GM12864 (cell line): Measurements from ENCODE around the gene SHISA7.

Experiments used
- DNase-seq: peaks from one replicate; pipeline ENCODE4 v3.0.0-alpha.2; 2011; ENCODE audit warnings: low read depth
- H3K4me3 ChIP-seq: 2 replicates; pipeline ENCODE4 v1.5.1; 2011; ENCODE audit warnings: mild to moderate bottlenecking, low read depth, low read length, control low read depth
- CTCF ChIP-seq: IDR thresholded peaks from 2 replicates; pipeline ENCODE4 v1.5.1; 2011; ENCODE audit warnings: low read depth, mild to moderate bottlenecking, moderate library complexity, low read length, control low read depth, inconsistent platforms; ENCODE audit errors: missing control alignments

The SHISA7 gene

GRCh38 chr19:55384920-55385723 is 58.0 kb downstream of the SHISA7 start:
- peak overlapping the region; percentile 66 for H3K4me3 ChIP-seq
- no peak for TF ChIP-seq CTCF

GRCh38 chr19:55384131-55384919 is 58.8 kb downstream of the SHISA7 start, which contains the start of gene TMEM238:
TSS of gene TMEM238 (minus strand) at chr19:55384292. CDS start at chr19:55384259, 33 bp downstream.
- H3K4me3 ChIP-seq, result peak within 1 kb of the TSS; percentile 67
- no peak for DNase-seq
- no peak for TF ChIP-seq CTCF

More at GRCh38 chr19:55384920-55385723, 58.0 kb downstream of the SHISA7 start:
- peak; percentile 85 for DNase-seq

GRCh38 chr19:55383279-55384130 is 59.6 kb downstream of the SHISA7 start:
- no peak for DNase-seq
- TF ChIP-seq CTCF, result peak; percentile 16
- H3K4me3 ChIP-seq, result peak overlapping the region; percentile 67

GRCh38 chr19:55382522-55383054 is 60.5 kb downstream of the SHISA7 start:
- peak overlapping the region; percentile 67; the same call in 1 of the 2 replicates for H3K4me3 ChIP-seq
- TF ChIP-seq CTCF, result no peak
- no peak for DNase-seq

- no peak overlapping the region for H3K4me3 ChIP-seq
- DNase-seq, result no peak
- no peak for TF ChIP-seq CTCF
These were observed 61.1 kb downstream of the SHISA7 start for GRCh38 chr19:55382013-55382412.

GRCh38 chr19:55379174-55379573 is 63.9 kb downstream of the SHISA7 start:
- no peak overlapping the region for H3K4me3 ChIP-seq
- no peak for TF ChIP-seq CTCF
- DNase-seq, result no peak
